Keratinocyte (primary cell): ENCODE data around the gene TACR1.

Source experiments
- CTCF ChIP-seq, 3 experiments: IDR thresholded peaks in 1 of 3; conservative IDR thresholded peaks in 1 of 3; optimal IDR thresholded peaks in 1 of 3; 2 replicates in 2 of 3; 3 replicates in 1 of 3; pipeline versions ENCODE3 to v1.5.1; 2011; ENCODE audit warnings: low read length in 3 of 3, mild to moderate bottlenecking in 3 of 3, moderate library complexity in 2 of 3, control low read depth in 1 of 3, inconsistent platforms in 1 of 3; ENCODE audit not compliant: insufficient read depth in 2 of 3; ENCODE audit errors: extremely low read depth in 1 of 3
- EZH2 ChIP-seq: IDR thresholded peaks from one replicate; pipeline ENCODE4 v1.6.1; 2012; ENCODE audit warnings: inconsistent platforms, mild to moderate bottlenecking, low read length, moderate library complexity

GRCh38 chr2:75031171-75031570 lies 168.1 kb downstream of the TACR1 start:
- no peak for TF ChIP-seq CTCF (optimal IDR thresholded peaks at IDR 0.05 in 1 of 3, IDR thresholded peaks at IDR 0.05 in 1 of 3, conservative IDR thresholded peaks at IDR 0.05 in 1 of 3; ENCODE audit: extremely low read depth in 1 of 3, insufficient read depth in 2 of 3, low read length in 3 of 3)
- no peak for TF ChIP-seq EZH2
